ENCODE measurements around the gene CREM. TPM values are rescaled to one million over a fixed set of nuclear protein-coding genes. Genes with fewer than 3 reads are reported as not detected.
A peak's percentile ranks its signal among the peaks of the same experiment; 100 is the strongest.

The CREM gene
- total RNA-seq, 2 experiments from 2014 or later, result 154 to 157 TPM

DNA sequence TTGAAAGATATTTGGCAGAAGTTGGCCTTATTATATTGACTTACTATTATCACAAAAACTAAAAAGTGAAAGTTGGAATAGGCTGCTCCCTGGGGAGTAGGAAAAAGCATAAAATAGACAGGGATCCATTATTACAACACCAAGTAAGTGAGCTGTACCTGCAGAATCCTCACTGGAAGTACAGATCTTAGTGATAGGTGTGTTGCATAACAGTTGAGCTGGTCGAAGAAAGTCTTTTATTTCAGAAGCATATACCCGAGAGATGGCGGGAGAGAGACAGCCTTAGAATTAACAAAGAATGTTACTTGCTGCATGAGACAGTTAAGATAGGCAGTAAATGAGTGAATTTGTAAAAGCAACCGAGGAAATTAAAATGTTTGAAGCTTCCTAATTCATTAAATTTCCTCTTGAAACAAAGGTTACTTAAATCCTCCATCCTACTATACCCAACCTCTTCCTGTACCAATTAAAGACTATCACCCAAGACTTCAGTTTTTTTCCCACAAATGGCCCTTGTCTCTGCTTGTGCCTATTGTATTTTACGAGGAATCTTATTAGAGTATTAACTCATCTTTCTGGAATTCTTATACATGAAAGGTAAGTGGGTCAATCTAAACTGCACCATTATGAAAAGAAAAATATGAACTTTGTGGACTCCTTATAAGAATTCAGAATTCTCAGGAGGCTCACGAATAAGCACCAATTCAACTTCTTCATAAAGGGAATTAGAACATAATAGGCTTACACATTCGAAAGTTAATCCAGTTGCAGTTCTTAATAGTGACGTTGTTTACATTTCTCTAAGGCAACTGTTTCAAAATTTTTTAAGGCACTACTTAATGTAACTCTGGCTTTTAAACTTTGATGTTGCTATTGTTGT, 56.2 kb downstream of the CREM start:
- peaks cover 8% of the 10 kb centered on the region for H3K4me1 Mint-ChIP-seq
- peaks cover 11% of the 10 kb centered on the region for H3K36me3 Mint-ChIP-seq (ENCODE audit: low read depth)
- POLR2A ChIA-PET, result interaction anchor here (4.0 kb wide), 1 partner anchor 12 kb away, joined by 19 read pairs; no protein-coding TSS in a partner anchor
- CTCF ChIA-PET, result interaction anchor here (0.7 to 2.9 kb wide), 3 partner anchors 13 to 36 kb away, joined by 3 to 13 read pairs (median 3); no protein-coding TSS in a partner anchor
- no peaks in the 10 kb centered on the region for H3K27me3 Mint-ChIP-seq
- DNase-seq, result no peak
- no peaks in the 10 kb centered on the region for H3K9me3 Mint-ChIP-seq
- no peak overlapping the region for H3K4me3 Mint-ChIP-seq
- H3K27ac Mint-ChIP-seq, result no peak overlapping the region

DNA sequence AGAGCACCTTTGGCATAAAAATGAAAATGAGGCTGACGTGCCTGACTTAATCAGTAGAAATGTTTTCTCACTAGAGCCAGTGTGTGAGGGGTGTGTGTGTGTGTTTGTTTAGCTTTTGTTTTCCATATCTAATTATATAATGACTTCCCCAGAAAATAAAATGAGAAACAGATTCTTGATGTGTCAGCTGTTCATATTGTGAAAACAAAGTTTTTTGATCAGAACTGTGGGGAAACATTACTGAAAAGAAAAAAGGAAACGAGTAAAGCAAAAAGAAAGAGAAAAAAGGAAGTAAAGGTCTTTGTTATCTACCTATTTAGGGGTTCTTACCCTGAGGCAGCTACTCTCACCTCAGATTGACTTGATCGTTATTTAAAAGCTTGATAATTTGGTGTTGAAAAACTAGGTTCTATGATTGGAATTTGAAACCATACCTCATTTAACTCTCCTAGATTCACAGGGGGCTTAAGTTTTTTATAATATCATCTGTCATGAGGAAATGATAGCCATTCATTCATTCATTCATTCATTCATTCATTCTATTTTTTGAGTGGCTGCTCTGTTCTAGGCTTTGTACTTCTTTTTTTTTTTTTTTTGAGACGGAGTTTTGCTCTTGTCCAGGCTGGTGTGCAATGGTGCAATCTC, 58.0 kb downstream of the CREM start:
- H3K9me3 Mint-ChIP-seq, result no peaks in the 10 kb centered on the region
- no peak for DNase-seq
- H3K36me3 Mint-ChIP-seq (ENCODE audit: low read depth), result peaks cover 11% of the 10 kb centered on the region
- no peaks in the 10 kb centered on the region for H3K27me3 Mint-ChIP-seq
- POLR2A ChIA-PET, result interaction anchor here (1.5 to 4.0 kb wide), 2 partner anchors 11 to 48 kb away, joined by 4 to 19 read pairs; no protein-coding TSS in a partner anchor
- peaks cover 8% of the 10 kb centered on the region for H3K4me1 Mint-ChIP-seq
- H3K27ac Mint-ChIP-seq, result no peak overlapping the region
- H3K4me3 Mint-ChIP-seq, result no peak overlapping the region
- CTCF ChIA-PET, result interaction anchor here (2.9 kb wide), 1 partner anchor 11 kb away, joined by 13 read pairs; no protein-coding TSS in a partner anchor

DNA sequence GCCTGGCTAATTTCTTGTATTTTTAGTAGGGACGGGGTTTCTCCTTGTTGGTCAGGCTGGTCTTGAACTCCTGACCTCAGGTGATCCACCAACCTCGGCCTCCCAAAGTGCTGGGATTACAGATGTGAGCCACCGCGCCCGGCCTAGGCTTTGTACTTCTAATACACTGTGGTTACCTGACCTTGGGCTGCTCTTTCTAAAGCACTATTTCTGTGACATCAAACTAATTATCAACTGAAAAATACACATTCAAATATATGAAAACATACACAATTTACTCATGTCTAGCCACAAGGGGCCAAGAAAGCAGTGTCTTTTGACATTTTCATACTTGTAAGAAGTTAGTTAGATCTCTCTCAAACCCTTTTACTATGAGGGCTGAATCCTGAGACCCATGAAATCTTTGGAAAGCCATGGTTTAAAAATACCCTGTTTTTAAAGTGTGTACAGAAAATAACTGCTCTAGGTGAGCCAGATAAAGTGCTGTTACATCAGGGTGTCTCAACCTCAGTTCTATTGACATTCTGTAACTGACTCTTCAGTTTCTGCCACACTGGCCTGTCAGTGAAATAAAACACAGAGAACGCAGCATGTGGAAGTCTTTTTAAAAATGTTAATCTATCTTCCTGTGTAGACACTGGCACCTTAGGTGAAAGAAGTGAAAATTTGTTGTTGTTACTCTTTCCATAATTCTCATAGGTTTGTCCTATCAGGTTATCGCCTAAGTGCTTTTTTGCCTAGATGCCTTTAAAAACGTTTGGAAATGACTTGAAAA, 58.8 kb downstream of the CREM start:
- Mint-ChIP-seq H3K9me3 (no peaks in the 10 kb centered on the region), H3K27ac (no peak overlapping the region), H3K36me3 (ENCODE audit: low read depth) (peaks cover 11% of the 10 kb centered on the region), H3K4me1 (peaks cover 8% of the 10 kb centered on the region), H3K4me3 (no peak overlapping the region), H3K27me3 (no peaks in the 10 kb centered on the region)
- POLR2A ChIA-PET, result interaction anchor here (1.5 to 4.0 kb wide), 2 partner anchors 10 to 48 kb away, joined by 4 to 19 read pairs; no protein-coding TSS in a partner anchor
- no peak for DNase-seq
- CTCF ChIA-PET, result interaction anchor here (1.7 kb wide), 1 partner anchor 10 kb away, joined by 8 read pairs; no protein-coding TSS in a partner anchor

DNA sequence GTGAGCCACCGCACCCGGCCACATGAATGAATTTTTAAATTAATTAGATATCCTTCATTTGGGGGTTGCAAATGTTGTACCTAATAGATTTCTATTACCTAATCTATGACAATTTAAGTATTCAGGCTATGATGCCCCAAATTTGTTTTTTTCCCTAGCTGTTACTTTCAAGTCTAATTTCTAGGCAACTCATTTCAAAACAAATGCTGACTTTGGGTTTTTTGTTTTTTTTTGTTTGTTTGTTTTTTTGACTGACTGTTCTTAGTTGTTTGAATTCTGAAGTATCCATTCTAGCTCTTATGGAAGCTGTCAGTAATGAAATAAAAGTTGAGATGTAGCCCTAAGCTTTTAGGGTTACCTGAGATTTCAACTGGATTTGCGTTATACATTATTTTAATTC, 62.3 kb downstream of the CREM start:
- peaks cover 2% of the 10 kb centered on the region for H3K9me3 Mint-ChIP-seq
- H3K4me3 Mint-ChIP-seq, result no peak overlapping the region
- POLR2A ChIA-PET, result interaction anchor here (0.8 kb wide), 1 partner anchor 52 kb away, joined by 3 read pairs; no protein-coding TSS in a partner anchor
- CTCF ChIA-PET, result interaction anchor here (0.7 to 0.9 kb wide), 2 partner anchors 10 to 68 kb away, joined by 3 to 4 read pairs; no protein-coding TSS in a partner anchor
- no peaks in the 10 kb centered on the region for H3K27me3 Mint-ChIP-seq
- no peak overlapping the region for H3K27ac Mint-ChIP-seq
- peaks cover 20% of the 10 kb centered on the region for H3K36me3 Mint-ChIP-seq (ENCODE audit: low read depth)
- H3K4me1 Mint-ChIP-seq, result peaks cover 32% of the 10 kb centered on the region
- DNase-seq, result no peak

- Mint-ChIP-seq H3K4me1 (peaks cover 38% of the 10 kb centered on the region), H3K27ac (peak overlapping the region; percentile 73), H3K9me3 (peaks cover 2% of the 10 kb centered on the region), H3K36me3 (ENCODE audit: low read depth) (peaks cover 20% of the 10 kb centered on the region), H3K27me3 (no peaks in the 10 kb centered on the region), H3K4me3 (no peak overlapping the region)
- no peak for DNase-seq
- ChIA-PET CTCF (interaction anchor here (1.2 to 8.1 kb wide), 2 partner anchors 26 to 61 kb away, joined by 5 to 219 read pairs; partner anchors contain the start of gene CREM), POLR2A (interaction anchor here (0.7 to 19.6 kb wide), 4 partner anchors 18 to 61 kb away, joined by 3 to 730 read pairs (median 6); partner anchors contain the start of gene CREM)
These were observed 64.9 kb downstream of the CREM start for GRCh38 chr10:35191523-35191922.

DNA sequence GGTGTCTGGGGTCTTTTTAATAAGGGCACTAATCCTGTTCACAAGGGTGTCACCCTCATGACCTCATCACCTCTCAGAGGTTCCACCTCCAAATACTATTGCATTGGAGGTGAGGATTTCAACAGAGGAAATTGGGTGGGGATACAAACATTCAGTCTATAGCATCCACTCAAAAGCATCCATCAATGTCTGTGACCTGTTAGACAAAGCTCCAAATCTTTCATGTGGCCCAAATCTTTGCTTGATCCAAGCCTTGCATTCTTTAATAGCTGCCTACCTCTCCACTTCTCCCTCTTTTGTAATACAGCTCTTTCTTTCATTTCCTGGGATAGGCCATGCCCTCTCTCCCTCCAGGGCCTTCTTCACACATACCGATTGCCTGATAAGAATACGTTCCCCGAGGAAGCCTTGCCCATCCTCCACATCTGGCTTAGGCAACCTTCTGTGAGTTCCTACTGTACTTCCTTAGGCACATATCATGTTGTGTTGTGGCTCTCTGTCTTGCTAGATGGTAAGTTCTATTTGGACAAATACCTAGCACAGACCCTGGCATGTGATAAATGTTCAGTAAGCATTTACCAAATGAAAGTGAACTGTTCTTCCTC, 66.1 kb downstream of the CREM start:
- peaks cover 41% of the 10 kb centered on the region for H3K4me1 Mint-ChIP-seq
- H3K4me3 Mint-ChIP-seq, result no peak overlapping the region
- H3K9me3 Mint-ChIP-seq, result peaks cover 2% of the 10 kb centered on the region

GRCh38 chr10:35194471-35194870, 67.8 kb downstream of the CREM start:
- Mint-ChIP-seq H3K27me3 (no peaks in the 10 kb centered on the region), H3K4me1 (peaks cover 50% of the 10 kb centered on the region), H3K4me3 (peak overlapping the region; percentile 37), H3K9me3 (peaks cover 2% of the 10 kb centered on the region), H3K27ac (peak overlapping the region; percentile 100), H3K36me3 (ENCODE audit: low read depth) (peaks cover 28% of the 10 kb centered on the region)
- CTCF ChIA-PET, result interaction anchor here (0.6 to 8.1 kb wide), 10 partner anchors 11 to 280 kb away, joined by 3 to 219 read pairs (median 13); partner anchors contain the start of gene CREM
- POLR2A ChIA-PET, result interaction anchor here (1.9 to 19.6 kb wide), 8 partner anchors 11 to 104 kb away, joined by 8 to 730 read pairs (median 38); partner anchors contain the start of genes CREM and CUL2
- DNase-seq, result no peak

More for the DNA sequence above, 66.1 kb downstream of the CREM start:
- H3K36me3 Mint-ChIP-seq (ENCODE audit: low read depth), result peaks cover 23% of the 10 kb centered on the region
- ChIA-PET POLR2A (interaction anchor here (0.9 to 19.6 kb wide), 3 partner anchors 43 to 103 kb away, joined by 3 to 730 read pairs (median 7); partner anchors contain the start of genes CREM and CUL2), CTCF (interaction anchor here (1.2 to 8.1 kb wide), 2 partner anchors 25 to 63 kb away, joined by 5 to 219 read pairs; partner anchors contain the start of gene CREM)
- no peak for DNase-seq
- H3K27me3 Mint-ChIP-seq, result no peaks in the 10 kb centered on the region
- peak overlapping the region; percentile 73 for H3K27ac Mint-ChIP-seq

DNA sequence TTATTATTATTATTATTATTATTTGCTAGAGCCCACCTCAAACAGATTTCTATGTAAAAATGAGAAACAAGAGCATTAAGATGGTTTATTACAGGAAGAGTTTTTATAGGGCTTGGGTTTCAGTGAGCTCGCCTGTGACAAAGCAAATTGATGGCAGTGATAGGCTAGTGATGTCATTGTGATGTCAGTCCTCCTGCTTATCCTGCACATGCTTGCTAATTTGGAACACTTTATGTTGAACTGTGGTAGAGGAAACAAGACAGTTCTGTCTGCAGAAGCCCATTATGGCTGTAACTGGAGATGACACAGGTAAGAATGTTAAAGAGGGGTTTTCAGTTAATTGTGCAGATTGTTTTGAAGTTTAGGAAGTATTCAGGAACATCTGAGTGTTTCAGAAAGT, 68.3 kb downstream of the CREM start:
- POLR2A ChIA-PET, result interaction anchor here (1.4 to 19.6 kb wide), 11 partner anchors 11 to 143 kb away, joined by 4 to 730 read pairs (median 19); partner anchors contain the start of genes CREM and CUL2
- Mint-ChIP-seq H3K4me1 (peaks cover 54% of the 10 kb centered on the region), H3K36me3 (ENCODE audit: low read depth) (peaks cover 28% of the 10 kb centered on the region), H3K9me3 (peaks cover 2% of the 10 kb centered on the region), H3K27ac (peak overlapping the region; percentile 100), H3K27me3 (no peaks in the 10 kb centered on the region), H3K4me3 (peak overlapping the region; percentile 84)
- CTCF ChIA-PET, result interaction anchor here (0.6 to 8.1 kb wide), 13 partner anchors 12 to 281 kb away, joined by 3 to 219 read pairs (median 11); partner anchors contain the start of gene CREM
- peak; percentile 69 for DNase-seq

DNA sequence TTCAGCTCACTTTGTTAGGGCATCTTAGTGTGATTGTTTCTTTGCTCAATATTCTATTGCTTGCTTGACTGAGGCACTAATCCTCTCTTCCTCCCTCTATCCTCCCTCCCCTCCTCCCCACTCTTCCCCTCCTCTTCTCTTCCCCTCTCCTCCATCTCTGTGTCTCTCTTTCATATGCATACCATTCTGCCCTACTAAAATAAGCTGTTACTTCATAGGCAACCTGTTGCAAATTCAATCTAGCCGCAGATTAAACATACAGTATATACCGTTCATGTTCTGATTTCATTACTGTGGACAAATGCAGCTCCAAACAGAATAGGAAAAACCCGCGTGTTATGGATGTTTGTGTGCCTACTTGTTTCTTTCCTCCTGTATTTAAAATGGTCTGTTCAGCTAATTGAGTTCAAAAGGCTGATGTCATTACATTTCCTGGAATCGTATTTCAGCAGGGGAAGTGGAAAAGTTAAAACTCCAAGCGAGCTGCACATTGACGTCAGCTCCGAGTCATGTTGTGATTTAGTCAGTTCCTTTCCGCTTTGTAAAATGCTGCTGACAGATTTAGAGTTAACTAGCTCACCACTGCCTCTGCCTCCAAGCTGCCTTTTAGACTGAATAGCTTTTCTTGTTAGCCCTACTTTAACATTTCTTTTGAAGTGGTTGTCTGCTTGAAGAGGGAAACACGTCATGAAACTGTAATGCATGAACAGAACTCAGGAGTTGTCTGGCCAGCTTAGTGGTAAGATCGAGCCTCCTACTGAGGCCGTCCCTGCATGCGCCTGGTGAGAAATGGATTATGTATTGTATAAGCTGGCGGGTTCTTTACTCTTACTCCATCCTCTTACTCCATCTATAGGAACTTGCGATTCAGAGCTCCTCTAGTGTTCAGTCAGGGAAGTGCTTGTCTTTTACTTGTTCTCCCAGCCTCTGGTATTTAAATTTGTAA, 69.0 kb downstream of the CREM start:
- peak; percentile 86 for DNase-seq
- H3K27me3 Mint-ChIP-seq, result no peaks in the 10 kb centered on the region
- H3K27ac Mint-ChIP-seq, result peak overlapping the region; percentile 100
- peaks cover 2% of the 10 kb centered on the region for H3K9me3 Mint-ChIP-seq
- peaks cover 60% of the 10 kb centered on the region for H3K4me1 Mint-ChIP-seq
- CTCF ChIA-PET, result interaction anchor here (0.6 to 8.1 kb wide), 31 partner anchors 8 to 367 kb away, joined by 3 to 219 read pairs (median 7); partner anchors contain the start of gene CREM
- H3K4me3 Mint-ChIP-seq, result peak overlapping the region; percentile 84
- POLR2A ChIA-PET, result interaction anchor here (0.6 to 19.6 kb wide), 17 partner anchors 11 to 186 kb away, joined by 3 to 730 read pairs (median 10); partner anchors contain the start of genes CREM and CUL2
- H3K36me3 Mint-ChIP-seq (ENCODE audit: low read depth), result peaks cover 32% of the 10 kb centered on the region

- no peaks in the 10 kb centered on the region for H3K27me3 Mint-ChIP-seq
- ChIA-PET POLR2A (interaction anchor here (0.9 to 19.6 kb wide), 3 partner anchors 9 to 70 kb away, joined by 3 to 730 read pairs (median 3); partner anchors contain the start of gene CREM), CTCF (interaction anchor here (1.7 to 2.0 kb wide), 2 partner anchors 8 to 17 kb away, joined by 10 to 14 read pairs; no protein-coding TSS in a partner anchor)
- H3K4me3 Mint-ChIP-seq, result no peak overlapping the region
- peaks cover 32% of the 10 kb centered on the region for H3K36me3 Mint-ChIP-seq (ENCODE audit: low read depth)
- no peaks in the 10 kb centered on the region for H3K9me3 Mint-ChIP-seq
- peaks cover 63% of the 10 kb centered on the region for H3K4me1 Mint-ChIP-seq
- H3K27ac Mint-ChIP-seq, result peak overlapping the region; percentile 24
- DNase-seq, result no peak
These were observed 73.8 kb downstream of the CREM start for GRCh38 chr10:35200487-35200886.

Data from activated CD4-positive, alpha-beta memory T cell treated with anti-CD3 and anti-CD28 coated beads, Interleukin-2, amount 10 ng/mL, durations not matched to agents 7 days and 5 days (primary cell).